Common myeloid progenitor, CD34-positive (primary cell): ENCODE results near the gene DTYMK.
A peak's percentile ranks its signal among the peaks of the same experiment; 100 is the strongest.

Source experiments
- CTCF ChIA-PET: fragments of 350-600 bp; sonication (Branson Sonifier 250); formaldehyde crosslinking; loops from one replicate; lab custom pipeline; 2021; ENCODE audit warnings: antibody characterized with exemption; lab: Charles Lee
- POLR2A ChIA-PET: fragments of 350-600 bp; sonication (Branson Sonifier 250); formaldehyde crosslinking; loops from one replicate; lab custom pipeline; 2021; ENCODE audit warnings: antibody characterized with exemption; lab: Charles Lee
- DNase-seq, 3 donors: peaks; one replicate each; pipeline versions ENCODE4 v3.0.0 to v3.0.0-alpha.2; 2013
- H3K27ac ChIP-seq, 2 experiments: 1 replicate in 1 of 2; 2 replicates in 1 of 2; pipeline ENCODE4 v1.7.0; 2013; ENCODE audit warnings: inconsistent platforms in 2 of 2, low read length in 2 of 2, mild to moderate bottlenecking in 2 of 2, low read depth in 1 of 2, moderate library complexity in 1 of 2; ENCODE audit not compliant: severe bottlenecking in 2 of 2, insufficient read depth in 1 of 2, poor library complexity in 1 of 2
- H3K27me3 ChIP-seq, 5 experiments: replicated peaks in 2 of 5; 1 replicate in 3 of 5; 2 replicates in 2 of 5; pipeline versions ENCODE4 v1.6.1 to v1.7.0; 2013; ENCODE audit warnings: low read length in 4 of 5, mild to moderate bottlenecking in 2 of 5, moderate library complexity in 2 of 5, inconsistent platforms in 1 of 5; ENCODE audit not compliant: insufficient read depth in 5 of 5, control insufficient read depth in 4 of 5
- H3K36me3 ChIP-seq, 4 experiments: 1 replicate in 2 of 4; 2 replicates in 2 of 4; pipeline versions ENCODE4 v1.6.1 to v1.7.0; 2013; ENCODE audit warnings: low read length in 3 of 4, control low read depth in 1 of 4, mild to moderate bottlenecking in 1 of 4; ENCODE audit not compliant: control insufficient read depth in 4 of 4, insufficient read depth in 4 of 4
- H3K4me1 ChIP-seq, 4 experiments: 1 replicate in 3 of 4; 2 replicates in 1 of 4; pipeline versions ENCODE4 v1.6.1 to v1.7.1; 2013; ENCODE audit warnings: low read length in 3 of 4, mild to moderate bottlenecking in 3 of 4, control low read depth in 1 of 4, inconsistent platforms in 1 of 4, moderate library complexity in 1 of 4; ENCODE audit not compliant: control insufficient read depth in 4 of 4, insufficient read depth in 4 of 4; ENCODE audit errors: control extremely low read depth in 1 of 4
- H3K4me3 ChIP-seq, 7 experiments: 1 replicate in 4 of 7; 2 replicates in 3 of 7; pipeline versions ENCODE4 v1.5.1 to v1.7.0; 2013; ENCODE audit warnings: mild to moderate bottlenecking in 7 of 7, low read length in 6 of 7, moderate library complexity in 6 of 7, inconsistent platforms in 2 of 7, low read depth in 2 of 7, control low read depth in 1 of 7; ENCODE audit not compliant: insufficient read depth in 4 of 7, control insufficient read depth in 1 of 7; ENCODE audit errors: extremely low read depth in 1 of 7
- H3K9me3 ChIP-seq, 5 experiments: 1 replicate in 4 of 5; 2 replicates in 1 of 5; pipeline versions ENCODE4 v1.6.1 to v1.7.1; 2013; ENCODE audit warnings: low read length in 4 of 5, mild to moderate bottlenecking in 2 of 5, inconsistent platforms in 1 of 5, low read depth in 1 of 5, moderate library complexity in 1 of 5; ENCODE audit not compliant: control insufficient read depth in 4 of 5, insufficient read depth in 2 of 5; ENCODE audit errors: control extremely low read depth in 1 of 5
- WGBS: methylation state at CpG from one replicate; pipeline ENCODE4 v1.1.5; 2013; ENCODE audit not compliant: insufficient coverage; 5-methylcytosine and 5-hydroxymethylcytosine counted together

DTYMK gene

GRCh38 chr2:241653210-241653750 lies 33.3 kb downstream of the DTYMK start:
- no peaks in the 10 kb centered on the region for H3K27me3 ChIP-seq
- H3K4me3 ChIP-seq, result no peak overlapping the region
- CTCF ChIA-PET, result interaction anchor here (0.7 kb wide), 1 partner anchor 11 kb away, joined by 3 read pairs; no protein-coding TSS in a partner anchor
- no peaks in the 10 kb centered on the region for H3K9me3 ChIP-seq
- POLR2A ChIA-PET, result no interaction called here
- H3K27ac ChIP-seq, result no peak overlapping the region
- peaks cover 10 to 68% (median 51%) of the 10 kb centered on the region in 4 experiments for H3K36me3 ChIP-seq
- over 99% methylated on average over 13 of the region's 13 CpGs for WGBS
- no peak for DNase-seq
- H3K4me1 ChIP-seq, result no peaks in the 10 kb centered on the region

GRCh38 chr2:241652722-241653121 lies 33.9 kb downstream of the DTYMK start:
- ChIA-PET POLR2A (no interaction called here), CTCF (interaction anchor here (0.6 to 0.7 kb wide), 2 partner anchors 11 to 47 kb away, joined by 3 read pairs; no protein-coding TSS in a partner anchor)
- DNase-seq, result no peak
- Histone ChIP-seq H3K4me3 (no peak overlapping the region), H3K4me1 (no peaks in the 10 kb centered on the region), H3K27me3 (no peaks in the 10 kb centered on the region), H3K9me3 (no peaks in the 10 kb centered on the region), H3K27ac (no peak overlapping the region), H3K36me3 (peaks cover 10 to 64% (median 47%) of the 10 kb centered on the region in 4 experiments)
- WGBS, result 97% methylated on average over 9 of the region's 9 CpGs

- ChIA-PET POLR2A (no interaction called here), CTCF (interaction anchor here (0.6 kb wide), 1 partner anchor 48 kb away, joined by 3 read pairs; no protein-coding TSS in a partner anchor)
- Histone ChIP-seq H3K27ac (no peak overlapping the region), H3K27me3 (no peaks in the 10 kb centered on the region), H3K36me3 (peaks cover 10 to 61% (median 45%) of the 10 kb centered on the region in 4 experiments), H3K9me3 (no peaks in the 10 kb centered on the region), H3K4me1 (no peaks in the 10 kb centered on the region), H3K4me3 (no peak overlapping the region)
- DNase-seq, result no peak
- WGBS, result 100% methylated on average over 3 of the region's 9 CpGs
These were observed 34.5 kb downstream of the DTYMK start for GRCh38 chr2:241652142-241652541.

GRCh38 chr2:241649927-241650326 lies 36.7 kb downstream of the DTYMK start:
- no peaks in the 10 kb centered on the region for H3K4me1 ChIP-seq
- peaks cover 10 to 51% (median 36%) of the 10 kb centered on the region in 4 experiments for H3K36me3 ChIP-seq
- H3K27me3 ChIP-seq, result no peaks in the 10 kb centered on the region
- WGBS, result 98% methylated on average over 5 of the region's 6 CpGs
- no peak overlapping the region for H3K4me3 ChIP-seq
- H3K27ac ChIP-seq, result peak overlapping the region in 1 of 2 experiments; percentile 44
- CTCF ChIA-PET, result no interaction called here
- DNase-seq, result no peak
- H3K9me3 ChIP-seq, result no peaks in the 10 kb centered on the region
- POLR2A ChIA-PET, result no interaction called here

- DNase-seq, result no peak
- Histone ChIP-seq H3K27me3 (no peaks in the 10 kb centered on the region), H3K9me3 (no peaks in the 10 kb centered on the region), H3K4me3 (no peak overlapping the region), H3K36me3 (peaks cover 5 to 48% (median 32%) of the 10 kb centered on the region in 4 experiments), H3K4me1 (no peaks in the 10 kb centered on the region), H3K27ac (no peak overlapping the region)
- WGBS, result no CpG with 5 or more reads among the region's 4 CpGs
- POLR2A ChIA-PET, result no interaction called here
- CTCF ChIA-PET, result interaction anchor here (1.3 kb wide), 1 partner anchor 15 kb away, joined by 3 read pairs; no protein-coding TSS in a partner anchor
These were observed 37.2 kb downstream of the DTYMK start for GRCh38 chr2:241649404-241649803.

GRCh38 chr2:241648453-241648852 lies 38.2 kb downstream of the DTYMK start:
- Histone ChIP-seq H3K4me3 (no peak overlapping the region), H3K4me1 (no peaks in the 10 kb centered on the region), H3K27ac (no peak overlapping the region), H3K9me3 (no peaks in the 10 kb centered on the region), H3K27me3 (no peaks in the 10 kb centered on the region), H3K36me3 (peaks cover 4 to 43% (median 30%) of the 10 kb centered on the region in 4 experiments)
- ChIA-PET CTCF (interaction anchor here (1.1 to 2.8 kb wide), 4 partner anchors 10 to 85 kb away, joined by 3 to 9 read pairs (median 3); no protein-coding TSS in a partner anchor), POLR2A (interaction anchor here (0.6 kb wide), 1 partner anchor 244 kb away, joined by 3 read pairs; no protein-coding TSS in a partner anchor)
- no peak for DNase-seq
- WGBS, result 92% methylated on average over 6 of the region's 6 CpGs
